ENCODE results near the gene TFPI2. TPM values are rescaled to one million over a fixed set of nuclear protein-coding genes. Genes with fewer than 3 reads are reported as not detected.
A peak's percentile ranks its signal among the peaks of the same experiment; 100 is the strongest.
"Not testable (repeated sequence)": the region's sequence is repeated elsewhere in the genome, so short reads cannot be mapped to it uniquely, and the experiment has no call there.

The TFPI2 gene
- total RNA-seq, 1 experiment from 2014 or later: 6.1 TPM

GRCh38 chr7:93914581-93915066, 24.1 kb upstream of the TFPI2 start:
- Histone ChIP-seq H3K4me1 (ENCODE audit: insufficient read depth, low read length, poor library complexity, severe bottlenecking) (peaks cover 17% of the 10 kb centered on the region), H3K36me3 (ENCODE audit: insufficient read depth, low read length, poor library complexity, severe bottlenecking) (no peaks in the 10 kb centered on the region), H3K9me3 (ENCODE audit: low read depth, low read length, poor library complexity, severe bottlenecking) (no peaks in the 10 kb centered on the region), H3K4me3 (ENCODE audit: low read depth, low read length, poor library complexity, severe bottlenecking) (no peak overlapping the region), H3K27me3 (replicated peaks; ENCODE audit: insufficient read depth, low read depth, low read length, poor library complexity) (no peaks in the 10 kb centered on the region), H3K27ac (ENCODE audit: low read depth, low read length, poor library complexity, severe bottlenecking) (no peak overlapping the region)
- intact Hi-C loops (cut with micrococcal nuclease; ENCODE audit: unreplicated experiment): no loop called here
- peak; percentile 51 for DNase-seq (ENCODE audit: low spot score)
- POLR2A ChIA-PET (ENCODE audit: low non-redundant PET): no interaction called here
- TF ChIP-seq EZH2 (IDR thresholded peaks at IDR 0.05; ENCODE audit: borderline replicate concordance, low read depth, low read length, poor library complexity, severe bottlenecking): no peak
- TF ChIP-seq CTCF (conservative IDR thresholded peaks at IDR 0.05; ENCODE audit: low read depth, low read length): no peak
- BruUV-seq (replicated peaks): no TSS peak
- CTCF ChIA-PET: no interaction called here

- Histone ChIP-seq H3K36me3 (ENCODE audit: insufficient read depth, low read length, poor library complexity, severe bottlenecking) (no peaks in the 10 kb centered on the region), H3K27ac (ENCODE audit: low read depth, low read length, poor library complexity, severe bottlenecking) (peak overlapping the region; percentile 9), H3K4me1 (ENCODE audit: insufficient read depth, low read length, poor library complexity, severe bottlenecking) (peaks cover 17% of the 10 kb centered on the region), H3K9me3 (ENCODE audit: low read depth, low read length, poor library complexity, severe bottlenecking) (no peaks in the 10 kb centered on the region), H3K27me3 (replicated peaks; ENCODE audit: insufficient read depth, low read depth, low read length, poor library complexity) (no peaks in the 10 kb centered on the region), H3K4me3 (ENCODE audit: low read depth, low read length, poor library complexity, severe bottlenecking) (no peak overlapping the region)
- CTCF ChIA-PET: interaction anchor here (0.6 kb wide), 3 partner anchors 217 to 541 kb away, joined by 3 read pairs; no protein-coding TSS in a partner anchor
- DNase-seq (ENCODE audit: low spot score): peak; percentile 61
- TF ChIP-seq EZH2 (IDR thresholded peaks at IDR 0.05; ENCODE audit: borderline replicate concordance, low read depth, low read length, poor library complexity, severe bottlenecking) (no peak), CTCF (conservative IDR thresholded peaks at IDR 0.05; ENCODE audit: low read depth, low read length) (no peak)
- POLR2A ChIA-PET (ENCODE audit: low non-redundant PET): no interaction called here
- intact Hi-C loops (cut with micrococcal nuclease; ENCODE audit: unreplicated experiment): no loop called here
- no TSS peak for BruUV-seq (replicated peaks)
Measured at GRCh38 chr7:93913197-93913596, 22.6 kb upstream of the TFPI2 start.

- BruUV-seq (replicated peaks); H3K36me3 ChIP-seq (ENCODE audit: insufficient read depth, low read length, poor library complexity, severe bottlenecking); CTCF ChIA-PET; H3K9me3 ChIP-seq (ENCODE audit: low read depth, low read length, poor library complexity, severe bottlenecking); POLR2A ChIA-PET (ENCODE audit: low non-redundant PET); intact Hi-C loops (cut with micrococcal nuclease; ENCODE audit: unreplicated experiment); H3K4me3 ChIP-seq (ENCODE audit: low read depth, low read length, poor library complexity, severe bottlenecking); H3K27me3 ChIP-seq (replicated peaks; ENCODE audit: insufficient read depth, low read depth, low read length, poor library complexity); DNase-seq (ENCODE audit: low spot score); H3K27ac ChIP-seq (ENCODE audit: low read depth, low read length, poor library complexity, severe bottlenecking): not testable (repeated sequence)
- peaks cover 17% of the 10 kb centered on the region for H3K4me1 ChIP-seq (ENCODE audit: insufficient read depth, low read length, poor library complexity, severe bottlenecking)
Measured at GRCh38 chr7:93911661-93912060, 21.1 kb upstream of the TFPI2 start.

GRCh38 chr7:93911242-93911641, 20.7 kb upstream of the TFPI2 start:
- POLR2A ChIA-PET (ENCODE audit: low non-redundant PET); BruUV-seq (replicated peaks); H3K4me3 ChIP-seq (ENCODE audit: low read depth, low read length, poor library complexity, severe bottlenecking); H3K27ac ChIP-seq (ENCODE audit: low read depth, low read length, poor library complexity, severe bottlenecking); intact Hi-C loops (cut with micrococcal nuclease; ENCODE audit: unreplicated experiment); CTCF ChIA-PET; DNase-seq (ENCODE audit: low spot score); H3K36me3 ChIP-seq (ENCODE audit: insufficient read depth, low read length, poor library complexity, severe bottlenecking); H3K9me3 ChIP-seq (ENCODE audit: low read depth, low read length, poor library complexity, severe bottlenecking); H3K27me3 ChIP-seq (replicated peaks; ENCODE audit: insufficient read depth, low read depth, low read length, poor library complexity): not testable (repeated sequence)
- H3K4me1 ChIP-seq (ENCODE audit: insufficient read depth, low read length, poor library complexity, severe bottlenecking): peaks cover 17% of the 10 kb centered on the region

Measured in A673 (cell line).